Breast epithelium (tissue), 3 donors: Measurements from ENCODE around the gene CXXC5.

Source experiments
- POLR2AphosphoS5 ChIP-seq, 3 donors: sonication (generic); formaldehyde crosslinking; IDR thresholded peaks; one replicate each; pipeline ENCODE4 v1.6.1; 2017; ENCODE audit warnings: antibody characterized with exemption in 3 of 3
- TF ChIP-seq, protein P1 (sequence below), 3 donors: fragments of 450-650 bp; IDR thresholded peaks; one replicate each; pipeline ENCODE4 v1.5.1; 2016 to 2017; ENCODE audit warnings: antibody characterized with exemption in 3 of 3, mild to moderate bottlenecking in 3 of 3, moderate library complexity in 3 of 3

DNA sequence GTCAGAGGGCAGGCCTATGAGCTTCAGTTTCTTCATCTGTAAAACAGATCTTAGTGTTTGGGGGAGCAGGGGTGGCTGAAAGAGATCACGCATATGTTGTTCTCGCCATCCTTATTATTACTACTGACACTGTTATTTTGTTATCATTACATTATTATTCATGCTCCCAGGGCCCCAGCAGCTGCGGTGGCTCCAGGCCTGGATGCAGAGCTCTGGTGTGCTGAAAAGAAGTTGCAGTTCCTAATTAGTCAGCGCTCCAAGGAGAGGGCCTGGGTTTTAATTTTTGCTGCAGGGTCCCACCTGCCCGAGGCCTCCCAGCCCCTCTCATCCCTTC lies 19.5 kb downstream of the CXXC5 start:
- TF ChIP-seq, protein P1, sequence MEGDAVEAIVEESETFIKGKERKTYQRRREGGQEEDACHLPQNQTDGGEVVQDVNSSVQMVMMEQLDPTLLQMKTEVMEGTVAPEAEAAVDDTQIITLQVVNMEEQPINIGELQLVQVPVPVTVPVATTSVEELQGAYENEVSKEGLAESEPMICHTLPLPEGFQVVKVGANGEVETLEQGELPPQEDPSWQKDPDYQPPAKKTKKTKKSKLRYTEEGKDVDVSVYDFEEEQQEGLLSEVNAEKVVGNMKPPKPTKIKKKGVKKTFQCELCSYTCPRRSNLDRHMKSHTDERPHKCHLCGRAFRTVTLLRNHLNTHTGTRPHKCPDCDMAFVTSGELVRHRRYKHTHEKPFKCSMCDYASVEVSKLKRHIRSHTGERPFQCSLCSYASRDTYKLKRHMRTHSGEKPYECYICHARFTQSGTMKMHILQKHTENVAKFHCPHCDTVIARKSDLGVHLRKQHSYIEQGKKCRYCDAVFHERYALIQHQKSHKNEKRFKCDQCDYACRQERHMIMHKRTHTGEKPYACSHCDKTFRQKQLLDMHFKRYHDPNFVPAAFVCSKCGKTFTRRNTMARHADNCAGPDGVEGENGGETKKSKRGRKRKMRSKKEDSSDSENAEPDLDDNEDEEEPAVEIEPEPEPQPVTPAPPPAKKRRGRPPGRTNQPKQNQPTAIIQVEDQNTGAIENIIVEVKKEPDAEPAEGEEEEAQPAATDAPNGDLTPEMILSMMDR (IDR thresholded peaks at IDR 0.05), result no peak
- TF ChIP-seq POLR2AphosphoS5 (IDR thresholded peaks at IDR 0.05), result no peak
